CD14-positive monocyte (primary cell): ENCODE results near the gene BLVRB. TPM values are rescaled to one million over a fixed set of nuclear protein-coding genes. Genes with fewer than 3 reads are reported as not detected.
A peak's percentile ranks its signal among the peaks of the same experiment; 100 is the strongest.

Experiments used
- DNase-seq, 3 donors: peaks; one replicate each; pipeline ENCODE4 v3.0.0-alpha.2; 2011 to 2022
- H2AFZ ChIP-seq: 2 replicates; pipeline ENCODE4 v1.6.0; 2012; ENCODE audit warnings: mild to moderate bottlenecking, low read depth, low read length, inconsistent platforms; ENCODE audit not compliant: insufficient read depth, poor library complexity, severe bottlenecking
- H3K27ac ChIP-seq, 2 donors: 1 replicate in 1 of 2; 2 replicates in 1 of 2; pipeline ENCODE4 v1.5.1; 2012 to 2013; ENCODE audit warnings: low read length in 2 of 2, control low read depth in 1 of 2, inconsistent platforms in 1 of 2, low read depth in 1 of 2, mild to moderate bottlenecking in 1 of 2
- H3K27me3 ChIP-seq, 2 donors: one replicate each; pipeline versions ENCODE4 v1.6.0 to v1.6.1; 2011 to 2013; ENCODE audit warnings: low read length in 2 of 2; ENCODE audit not compliant: control insufficient read depth in 2 of 2, insufficient read depth in 2 of 2
- H3K36me3 ChIP-seq, 2 donors: replicated peaks in 1 of 2; 1 replicate in 1 of 2; 2 replicates in 1 of 2; pipeline versions ENCODE4 v1.5.1 to v1.6.1; 2012 to 2013; ENCODE audit warnings: low read length in 2 of 2, control low read depth in 1 of 2, inconsistent platforms in 1 of 2, mild to moderate bottlenecking in 1 of 2; ENCODE audit not compliant: insufficient read depth in 2 of 2, control insufficient read depth in 1 of 2
- H3K4me1 ChIP-seq, 2 donors: 1 replicate in 1 of 2; 2 replicates in 1 of 2; pipeline versions ENCODE4 v1.5.1 to v1.6.1; 2012 to 2013; ENCODE audit warnings: low read length in 2 of 2, control low read depth in 1 of 2, inconsistent platforms in 1 of 2, mild to moderate bottlenecking in 1 of 2, moderate library complexity in 1 of 2; ENCODE audit not compliant: insufficient read depth in 2 of 2, control insufficient read depth in 1 of 2
- H3K4me2 ChIP-seq: replicated peaks from 2 replicates; pipeline ENCODE3; 2012; ENCODE audit warnings: low read length, moderate library complexity, mild to moderate bottlenecking; ENCODE audit not compliant: poor library complexity, severe bottlenecking; ENCODE audit errors: extremely low read depth
- H3K4me3 ChIP-seq, 3 experiments: fragments of 200-600 bp in 1 of 3; sonication (generic) in 1 of 3; replicated peaks in 1 of 3; 1 replicate in 2 of 3; 2 replicates in 1 of 3; pipeline ENCODE4 v1.5.1; 2011 to 2013; ENCODE audit warnings: low read length in 3 of 3, mild to moderate bottlenecking in 3 of 3, control low read depth in 2 of 3, low read depth in 2 of 3, inconsistent platforms in 1 of 3, moderate library complexity in 1 of 3
- H3K79me2 ChIP-seq: 2 replicates; pipeline ENCODE4 v1.6.0; 2012; ENCODE audit warnings: mild to moderate bottlenecking, control low read depth, inconsistent platforms, low read length, moderate library complexity; ENCODE audit not compliant: insufficient read depth
- H3K9ac ChIP-seq: 2 replicates; pipeline ENCODE4 v1.6.0; 2017; ENCODE audit warnings: low read length, mild to moderate bottlenecking; ENCODE audit not compliant: insufficient read depth, poor library complexity, severe bottlenecking
- H3K9me3 ChIP-seq, 2 donors: replicated peaks in 1 of 2; 1 replicate in 1 of 2; 2 replicates in 1 of 2; pipeline versions ENCODE4 v1.5.1 to v1.6.1; 2012 to 2013; ENCODE audit warnings: low read length in 2 of 2, control low read depth in 1 of 2; ENCODE audit not compliant: control insufficient read depth in 1 of 2, insufficient read depth in 1 of 2
- H4K20me1 ChIP-seq: 2 replicates; pipeline ENCODE4 v1.6.0; 2012; ENCODE audit warnings: mild to moderate bottlenecking, low read length, control low read depth, moderate library complexity; ENCODE audit not compliant: insufficient read depth
- H3K27ac Mint-ChIP-seq, 7 donors: one replicate each; pipeline ENCODE4 v1.8.0; 2020; ENCODE audit warnings: mild to moderate bottlenecking in 7 of 7, mixed read lengths in 7 of 7, moderate library complexity in 6 of 7, inconsistent platforms in 2 of 7
- H3K27me3 Mint-ChIP-seq, 3 donors: one replicate each; pipeline ENCODE4 v1.8.0; 2021 to 2022; ENCODE audit warnings: low read depth in 3 of 3, mild to moderate bottlenecking in 3 of 3, mixed read lengths in 3 of 3, moderate library complexity in 3 of 3, inconsistent platforms in 1 of 3
- H3K36me3 Mint-ChIP-seq, 2 donors: one replicate each; pipeline ENCODE4 v1.8.0; 2020; ENCODE audit warnings: mixed read lengths in 2 of 2, inconsistent platforms in 1 of 2, mild to moderate bottlenecking in 1 of 2
- H3K4me1 Mint-ChIP-seq: one replicate; pipeline ENCODE4 v1.8.0; 2020; ENCODE audit warnings: mild to moderate bottlenecking, mixed read lengths
- H3K4me3 Mint-ChIP-seq, 2 donors: one replicate each; pipeline ENCODE4 v1.8.0; 2020; ENCODE audit warnings: mild to moderate bottlenecking in 2 of 2, mixed read lengths in 2 of 2, moderate library complexity in 1 of 2
- H3K9me3 Mint-ChIP-seq, 7 donors: one replicate each; pipeline ENCODE4 v1.8.0; 2020 to 2022; ENCODE audit warnings: mixed read lengths in 7 of 7, mild to moderate bottlenecking in 6 of 7, moderate library complexity in 6 of 7, inconsistent platforms in 2 of 7
- WGBS: methylation state at CpG from one replicate; pipeline ENCODE4 v1.1.5; 2013; ENCODE audit warnings: missing lambda C conversion rate; ENCODE audit not compliant: insufficient coverage; 5-methylcytosine and 5-hydroxymethylcytosine counted together
- intact Hi-C, 2 donors: fragments of 100-400 bp; cut with micrococcal nuclease; formaldehyde crosslinking; loops; one replicate each; pipeline versions ENCODE4 v1.15.0 to v1.15.1; 2023
- polyA plus RNA-seq, 3 donors: library from polyadenylated mRNA; depleted of rRNA in 1 of 3; unstranded in 2 of 3; stranded (reverse) in 1 of 3; fragments of 300-500 nt in 2 of 3; fragments of >200 nt in 1 of 3; fragmentation: Illumina TruSeq in 2 of 3; gene quantifications; 1 replicate in 2 of 3; 2 replicates in 1 of 3; pipeline ENCODE4 v1.2.3, GENCODE V29; 2012 to 2021
- TF ChIP-seq, protein P1 (sequence below): fragments of 200-600 bp; IDR thresholded peaks from one replicate; pipeline ENCODE4 v1.8.0; 2022; ENCODE audit warnings: antibody characterized with exemption, mild to moderate bottlenecking

The BLVRB gene
- polyA plus RNA-seq, 3 donors, result 299 to 625 (median 601) TPM

DNA sequence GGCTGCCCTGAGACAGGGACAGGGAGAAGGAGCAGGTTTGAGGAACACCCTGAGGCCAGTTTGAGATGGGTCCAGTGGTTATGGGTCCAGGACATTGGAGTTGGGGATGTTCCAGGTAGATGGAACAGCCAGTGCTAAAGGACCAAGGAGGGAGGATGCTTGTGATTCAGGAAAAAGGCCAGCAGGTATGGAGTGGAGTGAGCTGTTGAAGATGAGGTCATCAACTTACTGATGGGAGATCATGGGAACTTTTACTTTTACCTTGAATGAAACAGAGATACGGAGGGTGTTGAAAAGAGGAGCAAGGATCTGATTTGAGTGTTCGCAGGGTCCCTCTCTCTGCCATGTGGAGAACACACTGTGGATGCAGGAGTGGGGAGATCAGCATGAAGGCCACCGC is 26.7 kb upstream of the BLVRB start:
- TF ChIP-seq, protein P1, sequence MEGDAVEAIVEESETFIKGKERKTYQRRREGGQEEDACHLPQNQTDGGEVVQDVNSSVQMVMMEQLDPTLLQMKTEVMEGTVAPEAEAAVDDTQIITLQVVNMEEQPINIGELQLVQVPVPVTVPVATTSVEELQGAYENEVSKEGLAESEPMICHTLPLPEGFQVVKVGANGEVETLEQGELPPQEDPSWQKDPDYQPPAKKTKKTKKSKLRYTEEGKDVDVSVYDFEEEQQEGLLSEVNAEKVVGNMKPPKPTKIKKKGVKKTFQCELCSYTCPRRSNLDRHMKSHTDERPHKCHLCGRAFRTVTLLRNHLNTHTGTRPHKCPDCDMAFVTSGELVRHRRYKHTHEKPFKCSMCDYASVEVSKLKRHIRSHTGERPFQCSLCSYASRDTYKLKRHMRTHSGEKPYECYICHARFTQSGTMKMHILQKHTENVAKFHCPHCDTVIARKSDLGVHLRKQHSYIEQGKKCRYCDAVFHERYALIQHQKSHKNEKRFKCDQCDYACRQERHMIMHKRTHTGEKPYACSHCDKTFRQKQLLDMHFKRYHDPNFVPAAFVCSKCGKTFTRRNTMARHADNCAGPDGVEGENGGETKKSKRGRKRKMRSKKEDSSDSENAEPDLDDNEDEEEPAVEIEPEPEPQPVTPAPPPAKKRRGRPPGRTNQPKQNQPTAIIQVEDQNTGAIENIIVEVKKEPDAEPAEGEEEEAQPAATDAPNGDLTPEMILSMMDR, result no peak
- peaks cover 0 to 6% of the 10 kb centered on the region in 2 donors for H3K27me3 ChIP-seq
- H3K27ac ChIP-seq, result no peak overlapping the region
- 100% methylated on average over 3 of the region's 3 CpGs for WGBS
- peaks cover 0 to 21% (median 7%) of the 10 kb centered on the region in 7 donors for H3K9me3 Mint-ChIP-seq
- no peaks in the 10 kb centered on the region for H3K36me3 Mint-ChIP-seq
- no peak overlapping the region for H2AFZ ChIP-seq
- H3K4me3 Mint-ChIP-seq, result no peak overlapping the region
- H3K27me3 Mint-ChIP-seq, result peaks cover 22 to 56% (median 30%) of the 10 kb centered on the region in 3 donors
- H3K9me3 ChIP-seq, result peaks cover 0 to 6% of the 10 kb centered on the region in 2 donors
- no peaks in the 10 kb centered on the region for H3K36me3 ChIP-seq
- no peak overlapping the region for H3K27ac Mint-ChIP-seq
- H3K4me1 ChIP-seq, result peaks cover 12% of the 10 kb centered on the region in 2 donors
- H3K4me1 Mint-ChIP-seq, result peaks cover 13% of the 10 kb centered on the region
- no peak overlapping the region for H3K4me2 ChIP-seq
- intact Hi-C loops, result no loop called here
- no peaks in the 10 kb centered on the region for H3K79me2 ChIP-seq
- DNase-seq, result no peak
- no peaks in the 10 kb centered on the region for H4K20me1 ChIP-seq
- H3K4me3 ChIP-seq, result no peak overlapping the region
- H3K9ac ChIP-seq, result no peak overlapping the region

DNA sequence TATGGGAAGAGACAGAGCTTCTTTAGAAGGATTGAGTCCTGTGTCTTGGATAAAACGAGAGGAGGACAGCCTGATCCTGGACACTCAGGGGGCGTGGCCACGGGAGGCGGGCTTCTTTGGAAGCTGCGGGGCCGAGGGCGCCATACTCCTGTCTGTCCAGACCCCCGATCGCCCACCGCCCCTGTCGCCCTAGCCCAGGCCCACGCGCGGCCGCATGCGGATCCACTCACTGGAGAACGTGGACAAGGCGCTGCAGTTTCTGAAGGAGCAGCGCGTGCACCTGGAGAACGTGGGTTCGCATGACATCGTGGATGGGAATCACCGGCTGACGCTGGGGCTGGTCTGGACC is 24.3 kb upstream of the BLVRB start:
- Mint-ChIP-seq H3K4me3 (peak overlapping the region in 1 of 2 donors; percentile 28), H3K27ac (peak overlapping the region in 2 of 7 donors; percentile 30 to 55), H3K9me3 (peaks cover 0 to 21% (median 7%) of the 10 kb centered on the region in 7 donors), H3K36me3 (no peaks in the 10 kb centered on the region), H3K27me3 (peaks cover 26 to 64% (median 35%) of the 10 kb centered on the region in 3 donors), H3K4me1 (peaks cover 13% of the 10 kb centered on the region)
- H3K4me3 ChIP-seq, result no peak overlapping the region
- H3K4me2 ChIP-seq, result no peak overlapping the region
- TF ChIP-seq, protein P1, result no peak
- H3K9me3 ChIP-seq, result peaks cover 0 to 6% of the 10 kb centered on the region in 2 donors
- peaks cover 12% of the 10 kb centered on the region in 2 donors for H3K4me1 ChIP-seq
- H3K27ac ChIP-seq, result no peak overlapping the region
- no peaks in the 10 kb centered on the region for H3K36me3 ChIP-seq
- intact Hi-C loops, result no loop called here
- H3K9ac ChIP-seq, result no peak overlapping the region
- 63% methylated on average over 24 of the region's 25 CpGs for WGBS
- H3K79me2 ChIP-seq, result no peaks in the 10 kb centered on the region
- DNase-seq, result no peak
- H2AFZ ChIP-seq, result no peak overlapping the region
- peaks cover 0 to 6% of the 10 kb centered on the region in 2 donors for H3K27me3 ChIP-seq
- H4K20me1 ChIP-seq, result no peaks in the 10 kb centered on the region
